MG63 (cell line): ENCODE results near the gene CCT8. TPM values are rescaled to one million over a fixed set of nuclear protein-coding genes. Genes with fewer than 3 reads are reported as not detected.
"Not testable (repeated sequence)": the region's sequence is repeated elsewhere in the genome, so short reads cannot be mapped to it uniquely, and the experiment has no call there.

Experiments used
- DNase-seq: peaks from one replicate; pipeline ENCODE4 v3.0.0-alpha.2; 2020
- H3K27me3 ChIP-seq: fragments of 250-450 bp; sonication (Bioruptor Pico); 2 replicates; pipeline ENCODE4 v1.5.1; 2020; ENCODE audit warnings: mild to moderate bottlenecking, moderate library complexity
- H3K36me3 ChIP-seq: fragments of 250-450 bp; sonication (Bioruptor Pico); 2 replicates; pipeline ENCODE4 v1.5.1; 2020; ENCODE audit warnings: mild to moderate bottlenecking, moderate library complexity
- H3K4me3 ChIP-seq: fragments of 250-450 bp; sonication (Bioruptor Pico); 2 replicates; pipeline ENCODE4 v1.5.1; 2020; ENCODE audit warnings: mild to moderate bottlenecking, moderate library complexity
- H3K9me3 ChIP-seq: fragments of 250-450 bp; sonication (Bioruptor Pico); 2 replicates; pipeline ENCODE4 v1.5.1; 2020; ENCODE audit warnings: mild to moderate bottlenecking, moderate library complexity
- total RNA-seq: library from RNA; depleted of rRNA; stranded (reverse); fragments of >200 nt; shearing (Covaris generic); gene quantifications from 2 replicates; pipeline ENCODE4 v1.2.3, GENCODE V29; 2014; ENCODE audit warnings: low replicate concordance

Gene CCT8
- total RNA-seq, 1 experiment from 2014 or later, result 312 TPM

GRCh38 chr21:29052224-29052623 is 21.2 kb downstream of the CCT8 start:
- Histone ChIP-seq H3K36me3 (peaks cover 79% of the 10 kb centered on the region), H3K4me3 (no peak overlapping the region), H3K9me3 (no peaks in the 10 kb centered on the region), H3K27me3 (no peaks in the 10 kb centered on the region)
- DNase-seq, result no peak

- no peak for DNase-seq
- Histone ChIP-seq H3K4me3 (no peak overlapping the region), H3K9me3 (no peaks in the 10 kb centered on the region), H3K27me3 (no peaks in the 10 kb centered on the region), H3K36me3 (peaks cover 84% of the 10 kb centered on the region)
Observed at GRCh38 chr21:29034678-29035077, 38.8 kb downstream of the CCT8 start.

DNA sequence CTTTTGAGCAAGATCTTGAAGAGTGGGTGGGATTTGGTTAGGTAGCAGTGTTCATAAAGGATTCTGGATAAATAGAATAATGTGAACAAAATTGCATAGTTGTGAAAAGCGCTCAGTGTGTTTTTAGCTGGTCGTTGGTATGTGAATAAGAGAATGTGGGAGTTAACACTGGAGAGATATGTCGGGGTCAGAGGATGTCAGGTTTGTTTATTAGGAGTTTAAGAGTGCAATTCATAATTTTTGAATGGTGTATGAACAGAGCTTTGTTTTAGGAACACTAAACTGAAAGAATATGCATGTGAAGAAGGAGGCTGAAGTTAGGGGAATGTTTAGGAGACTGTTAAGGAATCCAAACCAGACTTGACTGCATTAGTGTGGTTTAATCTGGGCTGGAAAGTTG is 39.6 kb downstream of the CCT8 start:
- Histone ChIP-seq H3K36me3 (peaks cover 83% of the 10 kb centered on the region), H3K9me3 (no peaks in the 10 kb centered on the region), H3K4me3 (no peak overlapping the region), H3K27me3 (no peaks in the 10 kb centered on the region)
- DNase-seq, result no peak

GRCh38 chr21:29033301-29033700 is 40.1 kb downstream of the CCT8 start:
- no peak for DNase-seq
- no peak overlapping the region for H3K4me3 ChIP-seq
- peaks cover 83% of the 10 kb centered on the region for H3K36me3 ChIP-seq
- no peaks in the 10 kb centered on the region for H3K9me3 ChIP-seq
- no peaks in the 10 kb centered on the region for H3K27me3 ChIP-seq

- no peak overlapping the region for H3K4me3 ChIP-seq
- H3K9me3 ChIP-seq, result no peaks in the 10 kb centered on the region
- no peaks in the 10 kb centered on the region for H3K27me3 ChIP-seq
- peaks cover 65% of the 10 kb centered on the region for H3K36me3 ChIP-seq
- DNase-seq, result no peak
Observed at GRCh38 chr21:29030909-29031308, 42.5 kb downstream of the CCT8 start.

DNA sequence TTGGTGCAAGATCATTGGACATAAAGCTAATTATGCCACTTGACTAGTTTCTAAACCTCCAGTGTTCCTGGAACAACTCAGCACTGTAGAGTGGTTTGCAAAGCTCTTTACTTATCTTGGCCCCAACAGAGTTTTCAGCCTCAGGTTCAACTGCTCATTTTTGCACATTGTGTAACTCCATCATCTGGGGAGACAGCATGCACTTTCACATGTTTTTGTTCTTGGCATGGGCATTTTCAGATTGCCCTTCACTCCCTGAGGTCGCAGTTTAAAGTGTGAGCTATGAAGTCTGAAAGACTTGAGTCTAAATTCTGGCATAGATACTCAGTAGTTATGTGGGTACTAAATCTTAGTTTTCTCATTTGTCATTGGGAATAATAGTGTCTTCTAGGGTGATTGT is 43.9 kb downstream of the CCT8 start:
- DNase-seq, result no peak
- H3K27me3 ChIP-seq, result no peaks in the 10 kb centered on the region
- H3K4me3 ChIP-seq, result no peak overlapping the region
- H3K36me3 ChIP-seq, result peaks cover 51% of the 10 kb centered on the region
- H3K9me3 ChIP-seq, result no peaks in the 10 kb centered on the region

DNA sequence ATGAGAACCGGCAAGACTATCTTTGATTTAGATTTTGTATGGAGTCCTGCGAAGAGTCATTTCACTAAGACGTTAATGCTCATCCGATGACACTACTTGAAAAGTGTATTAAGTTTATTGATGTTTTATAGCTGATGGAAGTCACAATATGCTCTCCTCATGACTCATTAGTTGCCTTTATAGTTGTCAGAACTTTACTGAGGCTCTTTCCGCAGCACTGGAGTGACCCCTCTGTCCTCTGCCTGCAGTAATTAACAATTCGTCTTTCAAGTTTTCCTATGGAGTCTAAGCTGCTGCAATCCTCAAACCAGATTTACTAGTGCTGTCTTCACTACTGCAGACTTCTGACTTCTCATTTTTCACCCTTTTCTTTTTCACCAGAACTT is 48.1 kb downstream of the CCT8 start:
- no peak for DNase-seq
- Histone ChIP-seq H3K4me3 (peak overlapping the region; percentile 93), H3K9me3 (no peaks in the 10 kb centered on the region), H3K27me3 (no peaks in the 10 kb centered on the region), H3K36me3 (peaks cover 16% of the 10 kb centered on the region)

DNA sequence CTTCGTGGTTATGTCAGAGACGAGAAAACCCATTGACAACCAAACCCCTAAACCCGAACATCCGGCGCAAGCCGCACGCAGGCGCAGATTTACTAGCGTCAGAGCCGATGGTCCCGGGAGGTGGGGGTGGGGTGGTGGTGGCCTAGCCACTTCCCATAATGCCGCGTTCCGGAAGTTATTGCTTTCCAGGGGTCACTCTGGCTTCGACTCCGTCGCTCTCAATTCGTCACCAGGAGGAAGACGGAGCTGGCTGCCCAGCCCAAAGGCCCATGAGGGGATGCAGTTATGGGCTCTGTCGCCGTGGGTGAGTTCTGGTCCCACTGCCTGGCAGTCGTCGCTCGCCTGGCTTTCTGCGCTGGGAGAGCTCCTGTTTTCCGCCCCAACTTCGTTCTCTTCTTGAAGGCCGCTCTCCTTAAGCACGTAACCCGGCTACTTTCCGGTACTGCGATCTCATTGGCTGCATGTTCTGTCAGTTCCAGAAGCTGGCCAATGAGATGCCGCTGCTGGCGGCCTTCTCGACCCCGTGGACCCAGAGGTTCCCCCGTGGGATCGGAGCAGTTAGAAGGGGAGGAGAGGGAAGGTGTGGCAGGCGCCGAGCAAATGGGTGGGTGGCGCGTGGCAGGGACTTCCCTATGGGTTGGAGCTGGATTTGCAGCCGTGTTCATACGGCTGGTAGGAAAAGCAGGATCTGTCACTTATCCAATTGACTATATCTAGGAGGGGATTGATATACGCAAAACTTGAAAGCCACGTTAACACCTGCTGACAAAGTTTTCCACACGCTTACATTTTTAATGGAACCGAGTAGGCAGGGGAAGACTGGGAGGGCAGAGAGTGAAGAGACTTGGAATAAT is 48.7 kb downstream of the CCT8 start, which contains the start of gene USP16:
Gene USP16, plus strand, starts transcription at position 195 of the 854 bp plus-strand sequence. CDS start 3,246 bp downstream, outside the sequence.
- Histone ChIP-seq H3K36me3 (peaks cover 14% of the 10 kb centered on the region), H3K9me3 (no peaks in the 10 kb centered on the region), H3K4me3 (peak within 1 kb of the TSS; percentile 93), H3K27me3 (no peaks in the 10 kb centered on the region)
- DNase-seq, result peak; percentile 98

GRCh38 chr21:29022166-29022565 is 51.3 kb downstream of the CCT8 start:
- Histone ChIP-seq H3K36me3 (no peaks in the 10 kb centered on the region; the same call in none of the 2 replicates), H3K4me3 (no peak overlapping the region), H3K27me3 (no peaks in the 10 kb centered on the region), H3K9me3 (no peaks in the 10 kb centered on the region)
- no peak for DNase-seq

- DNase-seq, result no peak
- Histone ChIP-seq H3K27me3 (no peaks in the 10 kb centered on the region), H3K36me3 (no peaks in the 10 kb centered on the region; the same call in none of the 2 replicates), H3K9me3 (no peaks in the 10 kb centered on the region), H3K4me3 (peak overlapping the region; percentile 87)
Observed at GRCh38 chr21:29018540-29018939, 54.9 kb downstream of the CCT8 start.

DNA sequence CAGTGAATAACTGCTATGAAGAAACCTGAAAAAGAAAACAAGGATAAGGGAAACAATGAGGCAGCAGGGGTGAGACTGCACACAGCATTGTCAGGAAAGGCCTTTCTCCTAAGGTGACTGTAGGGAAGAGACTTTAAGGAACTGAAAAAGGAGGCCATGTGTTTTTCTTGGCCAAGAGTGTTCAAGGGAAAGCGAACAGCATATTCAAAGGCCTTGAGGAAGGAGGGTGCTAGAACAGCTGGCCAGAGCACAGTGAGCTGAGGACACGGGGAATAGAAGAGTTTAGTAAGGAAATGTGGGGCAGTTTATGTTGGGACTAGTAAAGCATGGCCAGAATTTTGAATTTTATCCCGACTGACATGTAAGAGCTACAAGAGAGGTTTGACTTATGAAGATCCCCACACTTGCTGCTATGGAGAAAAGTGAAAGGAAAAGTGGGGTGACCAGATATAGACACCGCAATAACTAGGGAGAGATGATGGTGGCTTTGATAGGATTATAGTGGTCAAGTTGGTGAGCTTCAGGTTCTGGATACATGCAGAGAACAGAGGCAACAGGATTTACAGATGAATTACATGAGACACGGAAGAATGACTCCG is 55.7 kb downstream of the CCT8 start:
- H3K36me3 ChIP-seq, result no peaks in the 10 kb centered on the region; the same call in none of the 2 replicates
- no peak for DNase-seq
- H3K4me3 ChIP-seq, result peak overlapping the region; percentile 87
- no peaks in the 10 kb centered on the region for H3K27me3 ChIP-seq
- H3K9me3 ChIP-seq, result no peaks in the 10 kb centered on the region

DNA sequence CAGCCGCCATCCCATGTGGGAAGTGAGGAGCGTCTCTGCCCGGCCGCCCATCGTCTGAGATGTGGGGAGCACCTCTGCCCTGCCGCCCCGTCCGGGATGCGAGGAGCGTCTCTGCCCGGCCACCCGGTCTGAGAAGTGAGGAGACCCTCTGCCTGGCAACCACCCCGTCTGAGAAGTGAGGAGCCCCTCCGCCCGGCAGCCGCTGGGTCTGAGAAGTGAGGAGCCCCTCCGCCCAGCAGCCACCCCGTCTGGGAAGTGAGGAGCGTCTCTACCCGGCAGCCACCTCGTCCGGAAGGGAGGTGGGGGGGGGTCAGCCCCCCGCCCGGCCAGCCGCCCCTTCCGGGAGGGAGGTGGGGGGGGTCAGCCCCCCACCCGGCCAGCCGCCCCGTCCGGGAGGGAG is 62.2 kb downstream of the CCT8 start:
- not testable (repeated sequence) for H3K27me3 ChIP-seq, H3K4me3 ChIP-seq, DNase-seq, H3K36me3 ChIP-seq, H3K9me3 ChIP-seq

DNA sequence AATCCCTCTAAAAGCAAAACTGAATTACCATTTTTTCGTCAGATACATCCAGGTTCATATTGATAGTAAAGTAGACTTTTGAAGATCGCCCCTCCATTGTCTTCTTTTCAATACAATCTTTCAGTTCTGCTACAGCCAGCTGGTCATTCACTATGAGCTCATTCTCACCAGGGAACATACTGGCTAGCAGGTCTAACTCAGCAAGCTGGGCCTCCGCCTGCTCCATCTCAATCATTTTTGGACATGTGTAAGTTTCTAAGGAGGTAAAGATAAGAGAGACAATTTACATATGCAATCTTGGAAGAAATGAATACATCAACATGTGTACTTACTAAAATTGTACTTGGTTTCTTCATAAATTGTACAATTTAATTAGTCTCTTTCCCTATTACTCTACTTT is 65.1 kb downstream of the CCT8 start:
- no peaks in the 10 kb centered on the region for H3K9me3 ChIP-seq
- DNase-seq, result no peak
- no peaks in the 10 kb centered on the region for H3K27me3 ChIP-seq
- peaks cover 9% of the 10 kb centered on the region for H3K36me3 ChIP-seq
- no peak overlapping the region for H3K4me3 ChIP-seq

DNA sequence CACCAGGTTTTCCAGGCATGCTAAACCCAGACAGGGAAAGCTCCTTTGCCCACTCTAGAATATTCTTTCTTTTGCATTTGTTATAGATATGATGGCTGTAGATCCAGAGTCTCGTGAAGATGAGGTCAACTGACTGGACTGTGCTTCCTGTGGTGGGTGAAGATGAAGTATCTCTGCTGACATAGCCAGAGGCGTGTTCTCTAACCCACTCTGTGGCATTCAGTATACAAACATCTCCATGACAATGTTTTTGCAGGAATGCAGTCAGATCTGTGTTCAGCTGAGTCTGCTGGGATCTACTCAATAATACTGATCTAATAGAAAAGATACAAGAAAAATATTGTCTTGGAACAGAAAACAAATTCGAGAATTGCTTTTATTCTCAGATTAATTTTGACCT is 65.6 kb downstream of the CCT8 start:
- Histone ChIP-seq H3K27me3 (no peaks in the 10 kb centered on the region), H3K9me3 (no peaks in the 10 kb centered on the region), H3K36me3 (peaks cover 9% of the 10 kb centered on the region), H3K4me3 (no peak overlapping the region)
- no peak for DNase-seq

DNA sequence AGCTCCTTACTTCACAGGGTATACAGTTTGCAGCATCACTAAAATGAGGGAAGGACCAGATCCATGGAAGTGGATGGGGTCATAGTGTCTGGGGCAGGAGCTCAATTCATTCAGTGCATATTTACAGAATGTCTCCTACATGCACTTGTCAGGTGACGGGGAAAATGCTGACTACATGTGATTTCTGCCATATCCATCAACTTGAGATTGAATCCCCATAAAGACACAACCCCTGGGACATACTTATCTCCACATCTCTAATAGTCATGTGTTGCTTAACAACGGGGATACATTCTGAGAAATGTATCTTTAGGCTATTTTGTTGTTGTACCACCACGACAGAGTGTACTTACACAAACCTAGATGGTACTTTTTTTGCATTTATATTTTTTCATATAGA is 66.3 kb downstream of the CCT8 start:
- Histone ChIP-seq H3K4me3 (no peak overlapping the region), H3K27me3 (no peaks in the 10 kb centered on the region), H3K36me3 (peaks cover 9% of the 10 kb centered on the region), H3K9me3 (no peaks in the 10 kb centered on the region)
- no peak for DNase-seq
